IMR-90 (cell line): ENCODE data around the gene CWF19L1. TPM values are rescaled to one million over a fixed set of nuclear protein-coding genes. Genes with fewer than 3 reads are reported as not detected.

Experiments used
- ATAC-seq: fragments of 200-7000 bp; cut with Tn5 transposase; 2 replicates; pipeline ENCODE4 v1.9.1; 2020; ENCODE audit warnings: low read depth, mild to moderate bottlenecking, moderate library complexity
- BruUV-seq: library from RNA; stranded (reverse); fragments of 400-500 nt; replicated peaks from 2 replicates; lab custom pipeline; 2021; lab: Mats Ljungman, UMichigan
- CTCF ChIA-PET: fragments of 300-600 bp; formaldehyde crosslinking; extraction: SDS; loops from one replicate; lab custom pipeline; 2021; ENCODE audit warnings: antibody characterized with exemption; lab: Yijun Ruan, JAX
- POLR2A ChIA-PET: fragments of 300-600 bp; sonication (Branson Sonifier 250); formaldehyde crosslinking; loops from one replicate; lab custom pipeline; 2022; ENCODE audit warnings: antibody characterized with exemption; ENCODE audit not compliant: unreplicated experiment; lab: Charles Lee
- DNase-seq: peaks from one replicate; pipeline ENCODE4 v3.0.0; 2013
- H2AFZ ChIP-seq: replicated peaks from 2 replicates; pipeline ENCODE3; 2013; ENCODE audit warnings: low read length, mild to moderate bottlenecking; ENCODE audit not compliant: poor library complexity
- H2AK5ac ChIP-seq: 2 replicates; pipeline ENCODE4 v1.6.1; 2013; ENCODE audit warnings: low read depth, low read length, inconsistent platforms
- H2AK9ac ChIP-seq: replicated peaks from 2 replicates; pipeline ENCODE3; 2013; ENCODE audit warnings: mild to moderate bottlenecking, low read depth, low read length, moderate library complexity; ENCODE audit not compliant: poor library complexity
- H2BK120ac ChIP-seq: 2 replicates; pipeline ENCODE4 v1.6.1; 2013; ENCODE audit warnings: low read depth, low read length, inconsistent platforms
- H2BK15ac ChIP-seq: 3 replicates; pipeline ENCODE4 v1.6.1; 2013; ENCODE audit warnings: low read depth, low read length, inconsistent platforms
- H2BK20ac ChIP-seq: 2 replicates; pipeline ENCODE4 v1.6.1; 2013; ENCODE audit warnings: low read depth, mild to moderate bottlenecking, inconsistent platforms, low read length, moderate library complexity
- H2BK5ac ChIP-seq: 2 replicates; pipeline ENCODE4 v1.6.1; 2013; ENCODE audit warnings: mild to moderate bottlenecking, low read depth, low read length, inconsistent platforms; ENCODE audit not compliant: poor library complexity, severe bottlenecking
- H3K14ac ChIP-seq: replicated peaks from 2 replicates; pipeline ENCODE4 v1.6.1; 2013; ENCODE audit warnings: low read depth, low read length, inconsistent platforms
- H3K18ac ChIP-seq: 2 replicates; pipeline ENCODE4 v1.6.1; 2013; ENCODE audit warnings: low read depth, low read length, control low read depth
- H3K23ac ChIP-seq: 2 replicates; pipeline ENCODE4 v1.6.1; 2013; ENCODE audit warnings: low read depth, low read length, inconsistent platforms
- H3K27ac ChIP-seq: 2 replicates; pipeline ENCODE4 v1.5.1; 2013; ENCODE audit warnings: mild to moderate bottlenecking, control low read depth, low read length; ENCODE audit not compliant: insufficient read depth
- H3K27me3 ChIP-seq: 2 replicates; pipeline ENCODE4 v1.6.1; 2013; ENCODE audit warnings: low read length; ENCODE audit not compliant: control insufficient read depth, insufficient read depth
- H3K36me3 ChIP-seq: 2 replicates; pipeline ENCODE4 v1.6.1; 2013; ENCODE audit warnings: low read length, mixed read lengths; ENCODE audit not compliant: control insufficient read depth, insufficient read depth
- H3K4ac ChIP-seq: 2 replicates; pipeline ENCODE4 v1.6.1; 2013; ENCODE audit warnings: low read depth, low read length, inconsistent platforms
- H3K4me1 ChIP-seq: 2 replicates; pipeline ENCODE4 v1.6.1; 2013; ENCODE audit warnings: low read length, mixed read lengths; ENCODE audit not compliant: control insufficient read depth, insufficient read depth
- H3K4me2 ChIP-seq: 2 replicates; pipeline ENCODE4 v1.6.1; 2013; ENCODE audit warnings: low read depth, mild to moderate bottlenecking, control low read depth, low read length, moderate library complexity
- H3K4me3 ChIP-seq: 2 replicates; pipeline ENCODE4 v1.5.1; 2013; ENCODE audit warnings: low read depth, mild to moderate bottlenecking, control low read depth, low read length, moderate library complexity; ENCODE audit not compliant: insufficient read depth
- H3K56ac ChIP-seq: 2 replicates; pipeline ENCODE4 v1.6.1; 2013; ENCODE audit warnings: low read length, inconsistent platforms; ENCODE audit not compliant: insufficient read depth; ENCODE audit errors: extremely low read depth
- H3K79me1 ChIP-seq, 2 experiments: 2 replicates each; pipeline ENCODE4 v1.6.1; 2013; ENCODE audit warnings: low read length in 2 of 2, inconsistent platforms in 1 of 2, low read depth in 1 of 2
- H3K9ac ChIP-seq: 2 replicates; pipeline ENCODE4 v1.6.1; 2013; ENCODE audit warnings: low read depth, low read length, control low read depth
- H3K9me1 ChIP-seq: 2 replicates; pipeline ENCODE4 v1.6.1; 2013; ENCODE audit warnings: low read length, inconsistent platforms; ENCODE audit not compliant: insufficient read depth
- H3K9me3 ChIP-seq: 2 replicates; pipeline ENCODE4 v1.6.1; 2013; ENCODE audit warnings: low read length; ENCODE audit not compliant: control insufficient read depth, insufficient read depth
- H4K20me1 ChIP-seq: 2 replicates; pipeline ENCODE4 v1.6.1; 2013; ENCODE audit warnings: low read length, inconsistent platforms; ENCODE audit not compliant: insufficient read depth
- H4K5ac ChIP-seq: 2 replicates; pipeline ENCODE4 v1.6.1; 2013; ENCODE audit warnings: mild to moderate bottlenecking, low read depth, low read length, control low read depth
- H4K8ac ChIP-seq, 2 experiments: 2 replicates each; pipeline ENCODE4 v1.6.1; 2013; ENCODE audit warnings: low read depth in 2 of 2, low read length in 2 of 2, control low read depth in 1 of 2, inconsistent platforms in 1 of 2
- H4K91ac ChIP-seq: 2 replicates; pipeline ENCODE4 v1.6.1; 2013; ENCODE audit warnings: low read depth, low read length, inconsistent platforms; ENCODE audit not compliant: insufficient read depth
- CHD1 ChIP-seq: IDR thresholded peaks from 2 replicates; pipeline ENCODE4 v1.6.1; 2012; ENCODE audit warnings: low read depth, low read length, improper control_type of control experiment
- CTCF ChIP-seq: conservative IDR thresholded peaks from 2 replicates; pipeline ENCODE4 v1.5.1; 2012; ENCODE audit warnings: mild to moderate bottlenecking, low read depth, low read length, improper control_type of control experiment
- ELK1 ChIP-seq: fragments of 150-350 bp; IDR thresholded peaks from 2 replicates; pipeline ENCODE4 v1.6.1; 2016; ENCODE audit warnings: low read depth, mild to moderate bottlenecking, low read length, moderate library complexity, borderline replicate concordance
- FOS ChIP-seq: fragments of 150-350 bp; IDR thresholded peaks from 2 replicates; pipeline ENCODE4 v1.6.1; 2016; ENCODE audit warnings: low read depth, low read length
- MAFK ChIP-seq: IDR thresholded peaks from 2 replicates; pipeline ENCODE4 v1.6.1; 2012; ENCODE audit warnings: low read depth, low read length, improper control_type of control experiment
- MAZ ChIP-seq: IDR thresholded peaks from 2 replicates; pipeline ENCODE4 v1.6.1; 2012; ENCODE audit warnings: low read depth, mild to moderate bottlenecking, low read length, improper control_type of control experiment, moderate library complexity, borderline replicate concordance
- NFE2L2 ChIP-seq: fragments of 150-350 bp; IDR thresholded peaks from 2 replicates; pipeline ENCODE4 v1.6.1; 2016; ENCODE audit warnings: low read depth, mild to moderate bottlenecking, low read length
- POLR2A ChIP-seq: IDR thresholded peaks from 2 replicates; pipeline ENCODE4 v1.6.1; 2012; ENCODE audit warnings: mild to moderate bottlenecking, low read depth, low read length
- RCOR1 ChIP-seq: IDR thresholded peaks from 2 replicates; pipeline ENCODE4 v1.6.1; 2012; ENCODE audit warnings: mild to moderate bottlenecking, low read length, improper control_type of control experiment; ENCODE audit not compliant: insufficient replicate concordance
- RFX5 ChIP-seq: IDR thresholded peaks from 2 replicates; pipeline ENCODE4 v1.8.0; 2012; ENCODE audit warnings: low read depth, mild to moderate bottlenecking, low read length, moderate library complexity
- SMC3 ChIP-seq: fragments of 150-350 bp; IDR thresholded peaks from 2 replicates; pipeline ENCODE4 v1.6.1; 2016; ENCODE audit warnings: low read depth, mild to moderate bottlenecking, antibody characterized with exemption, low read length, moderate library complexity
- WGBS, 2 experiments: methylation state at CpG; one replicate each; pipeline versions ENCODE4 v1.1.5 to v1.1.7; 2013; ENCODE audit warnings: missing lambda C conversion rate in 2 of 2; ENCODE audit not compliant: insufficient read length in 1 of 2; ENCODE audit errors: extremely low coverage in 2 of 2; 5-methylcytosine and 5-hydroxymethylcytosine counted together
- dilution Hi-C: fragments of 300-500 bp; cut with HindIII; formaldehyde crosslinking; loops from one replicate; pipeline ENCODE4 v1.14.3; 2018; ENCODE audit warnings: low sequenced_read_pairs; ENCODE audit not compliant: unreplicated experiment
- in situ Hi-C: fragments of 300-500 bp; cut with MboI; formaldehyde crosslinking; loops from 3 replicates; pipeline ENCODE4 v1.14.3; 2019; ENCODE audit warnings: low sequenced_read_pairs, inconsistent platforms, mixed read lengths
- intact Hi-C: fragments of 100-400 bp; cut with micrococcal nuclease; formaldehyde crosslinking; loops from 2 replicates; pipeline ENCODE4 v1.10.0; 2022
- polyA plus RNA-seq, 3 experiments: library from polyadenylated mRNA; depleted of rRNA; stranded (reverse); fragments of >200 nt; gene quantifications; 2 replicates each; pipeline ENCODE4 v1.2.3, GENCODE V29; 2012; ENCODE audit warnings: low replicate concordance in 1 of 3
- total RNA-seq: library from RNA; depleted of rRNA; stranded (reverse); fragments of >200 nt; gene quantifications from 2 replicates; pipeline ENCODE4 v1.2.3, GENCODE V29; 2012
- TF ChIP-seq, protein P1 (sequence below): fragments of 150-350 bp; IDR thresholded peaks from 2 replicates; pipeline ENCODE4 v1.6.1; 2017; ENCODE audit warnings: mild to moderate bottlenecking, antibody characterized with exemption, low read length, low read depth

Gene CWF19L1
- total and polyA plus RNA-seq, 2 of the 4 experiments (the other 2 are of a cell fraction), result 10.2 to 30.8 TPM

DNA sequence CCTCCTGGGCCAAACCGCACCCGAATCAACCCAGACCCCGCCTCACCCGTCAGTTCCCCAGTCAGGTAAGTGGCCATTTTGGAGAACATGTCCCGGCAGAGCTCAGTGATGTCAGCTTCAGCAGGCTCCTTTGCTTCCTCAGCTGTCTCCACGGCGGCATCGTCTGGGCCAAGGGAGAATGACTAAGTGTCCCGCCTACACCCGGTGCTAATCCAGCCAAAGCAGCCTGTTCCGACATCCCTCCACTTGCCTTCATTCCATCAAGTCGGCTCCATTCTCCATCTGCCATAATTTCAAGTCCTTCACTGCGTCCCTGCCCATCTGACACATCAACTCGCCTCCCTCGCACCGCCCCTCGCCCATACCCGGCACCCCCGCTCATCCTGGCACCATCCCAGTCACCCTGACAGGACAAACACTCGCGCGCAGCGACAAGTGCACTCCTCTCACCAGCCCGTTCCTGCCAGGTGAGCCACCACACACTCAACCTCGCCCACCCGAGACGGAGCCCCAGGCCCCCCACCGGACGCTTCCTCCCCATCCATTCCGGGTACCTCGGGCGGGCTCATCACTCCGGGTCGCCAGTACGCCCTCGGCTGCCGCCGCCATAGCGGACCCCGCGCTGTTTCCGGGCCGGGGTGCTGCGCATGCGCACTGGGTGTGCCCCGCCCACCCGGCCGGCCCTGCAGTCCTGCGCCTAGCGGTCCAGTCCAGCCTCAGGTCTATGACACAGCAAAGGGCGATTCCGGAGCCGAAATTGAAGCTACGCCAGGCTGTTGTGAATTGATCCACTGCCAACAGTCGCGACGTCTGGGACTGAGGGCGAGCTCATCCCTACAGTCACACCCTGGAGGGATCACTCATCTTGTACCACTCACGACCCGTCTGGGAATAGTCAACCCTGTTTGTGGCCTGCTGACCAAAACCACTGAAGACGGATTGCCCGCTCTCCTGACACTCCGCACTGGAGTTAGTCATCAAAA, 18.9 kb upstream of the CWF19L1 start, which contains the start of gene BLOC1S2:
BLOC1S2 (minus strand) TSS at position 630 of the 983 bp plus-strand sequence; CDS start at position 609, 21 bp downstream.
- ATAC-seq, result peak; percentile 97
- intact Hi-C loops, result no loop called here
- WGBS, 2 experiments, result 3% methylated on average over 21 of the region's 63 CpGs; no CpG with 5 or more reads in 1 of the 2 experiments
- TF ChIP-seq, protein P1, sequence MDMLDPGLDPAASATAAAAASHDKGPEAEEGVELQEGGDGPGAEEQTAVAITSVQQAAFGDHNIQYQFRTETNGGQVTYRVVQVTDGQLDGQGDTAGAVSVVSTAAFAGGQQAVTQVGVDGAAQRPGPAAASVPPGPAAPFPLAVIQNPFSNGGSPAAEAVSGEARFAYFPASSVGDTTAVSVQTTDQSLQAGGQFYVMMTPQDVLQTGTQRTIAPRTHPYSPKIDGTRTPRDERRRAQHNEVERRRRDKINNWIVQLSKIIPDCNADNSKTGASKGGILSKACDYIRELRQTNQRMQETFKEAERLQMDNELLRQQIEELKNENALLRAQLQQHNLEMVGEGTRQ, result no peak
- TF ChIP-seq RFX5, result no peak
- peak; percentile 64 for TF ChIP-seq FOS
- peak; percentile 27; the same call in 1 of the 2 replicates for TF ChIP-seq MAZ
- no peak for TF ChIP-seq CTCF
- no peak for TF ChIP-seq ELK1
- TF ChIP-seq RCOR1, result no peak
- TF ChIP-seq CHD1, result peak; percentile 17; the same call in 1 of the 2 replicates
- peak; percentile 40; the same call in 1 of the 2 replicates for TF ChIP-seq MAFK
- TF ChIP-seq NFE2L2, result peak; percentile 66
- no peak for TF ChIP-seq SMC3
- peak; percentile 96 for TF ChIP-seq POLR2A

More for the DNA sequence above, 18.9 kb upstream of the CWF19L1 start, which contains the start of gene BLOC1S2:
- peaks cover 13% of the 10 kb centered on the region; the same call in 1 of the 2 replicates for H4K20me1 ChIP-seq
- H2AK5ac ChIP-seq, result peak within 1 kb of the TSS; percentile 93
- H3K27me3 ChIP-seq, result peaks cover 7% of the 10 kb centered on the region
- peak within 1 kb of the TSS; percentile 98 for H2AFZ ChIP-seq
- H3K9ac ChIP-seq, result peak within 1 kb of the TSS; percentile 76
- H3K9me3 ChIP-seq, result no peaks in the 10 kb centered on the region
- peak within 1 kb of the TSS; percentile 83 for H2BK120ac ChIP-seq
- H3K36me3 ChIP-seq, result peaks cover 4% of the 10 kb centered on the region; the same call in 1 of the 2 replicates
- peak within 1 kb of the TSS; percentile 99 for H4K5ac ChIP-seq
- in situ Hi-C loops (no loop called here), dilution Hi-C loops (no loop called here)
- CTCF ChIA-PET, result interaction anchor here (0.7 to 1.3 kb wide), 2 partner anchors 17 to 93 kb away, joined by 3 read pairs; no protein-coding TSS in a partner anchor
- peak within 1 kb of the TSS; percentile 99 for H3K14ac ChIP-seq
- peak within 1 kb of the TSS; percentile 97 for H3K23ac ChIP-seq
- peak within 1 kb of the TSS; percentile 92 for H3K56ac ChIP-seq
- peak within 1 kb of the TSS; percentile 93 for H2BK5ac ChIP-seq
- H3K4me2 ChIP-seq, result peak within 1 kb of the TSS; percentile 96
- peaks cover 10 to 45% of the 10 kb centered on the region in 2 experiments for H3K79me1 ChIP-seq
- peak within 1 kb of the TSS; percentile 76; the same call in 1 of the 3 replicates for H2BK15ac ChIP-seq
- DNase-seq, result peak; percentile 92
- H2BK20ac ChIP-seq, result peak within 1 kb of the TSS; percentile 12
- H3K27ac ChIP-seq, result peak within 1 kb of the TSS; percentile 86
- H2AK9ac ChIP-seq, result peak within 1 kb of the TSS; percentile 99
- BruUV-seq, result no TSS peak
- H3K9me1 ChIP-seq, result peaks cover 9% of the 10 kb centered on the region; the same call in 1 of the 2 replicates
- H3K4me3 ChIP-seq, result peak within 1 kb of the TSS; percentile 64
- H3K4me1 ChIP-seq, result peaks cover 3% of the 10 kb centered on the region
- H3K18ac ChIP-seq, result peak within 1 kb of the TSS; percentile 94
- H3K4ac ChIP-seq, result peak within 1 kb of the TSS; percentile 96
- POLR2A ChIA-PET, result interaction anchor here (0.6 kb wide), 1 partner anchor 15 kb away, joined by 3 read pairs; no protein-coding TSS in a partner anchor
- H4K91ac ChIP-seq, result peak within 1 kb of the TSS; percentile 95
- peak within 1 kb of the TSS; percentile 76 to 100 for H4K8ac ChIP-seq
